Adrenal gland (tissue), 5 donors: ENCODE results near the gene ENTREP1.

Experiments
- CTCF ChIP-seq, 6 experiments: fragments of 450-650 bp in 4 of 6; fragments of 200-600 bp in 2 of 6; sonication (generic) in 1 of 6; IDR thresholded peaks; 1 replicate in 5 of 6; 2 replicates in 1 of 6; pipeline versions ENCODE4 v1.5.1 to v1.8.0; 2016 to 2021; ENCODE audit warnings: antibody characterized with exemption in 6 of 6, mild to moderate bottlenecking in 2 of 6, moderate library complexity in 1 of 6
- POLR2A ChIP-seq, 2 donors: fragments of 450-650 bp; IDR thresholded peaks; one replicate each; pipeline ENCODE4 v1.6.1; 2017; ENCODE audit warnings: antibody characterized with exemption in 2 of 2, mild to moderate bottlenecking in 2 of 2, moderate library complexity in 1 of 2
- donor health status: DM: no; HTN: no; CAD: no.

- TF ChIP-seq POLR2A (IDR thresholded peaks at IDR 0.05) (no peak), CTCF (IDR thresholded peaks at IDR 0.05) (no peak)
Measured at GRCh38 chr9:69379270-69379982, 54.4 kb downstream of the ENTREP1 start.
